Hematopoietic multipotent progenitor cell treated with erythropoietin and hydrocortisone succinate and interleukin-3 and kit ligand, for 6 days (in vitro differentiated cells): ENCODE results near the gene AFF2.
"Not testable (repeated sequence)": the region's sequence is repeated elsewhere in the genome, so short reads cannot be mapped to it uniquely, and the experiment has no call there.

Experiments
- DNase-seq: peaks from one replicate; pipeline ENCODE4 v3.0.0-alpha.2; 2015

The AFF2 gene

GRCh38 chrX:148871422-148872160 lies 371.2 kb downstream of the AFF2 start:
- DNase-seq, result no peak

- DNase-seq, result no peak
Measured at GRCh38 chrX:148872161-148872535, 371.7 kb downstream of the AFF2 start.

GRCh38 chrX:148872881-148873280 lies 372.5 kb downstream of the AFF2 start:
- DNase-seq, result no peak

- no peak for DNase-seq
Measured at GRCh38 chrX:148874636-148875246, 374.3 kb downstream of the AFF2 start.

GRCh38 chrX:148878371-148878770 lies 378.0 kb downstream of the AFF2 start:
- DNase-seq, result no peak

- DNase-seq, result no peak
Measured at GRCh38 chrX:148885203-148885602, 384.8 kb downstream of the AFF2 start.

- DNase-seq, result no peak
Measured at GRCh38 chrX:148893395-148893794, 393.0 kb downstream of the AFF2 start.

- no peak for DNase-seq
Measured at GRCh38 chrX:148902581-148902980, 402.2 kb downstream of the AFF2 start.

- no peak for DNase-seq
Measured at GRCh38 chrX:148903176-148903575, 402.8 kb downstream of the AFF2 start.

GRCh38 chrX:148904421-148905111 lies 404.1 kb downstream of the AFF2 start:
- DNase-seq, result no peak

- no peak for DNase-seq
Measured at GRCh38 chrX:148905400-148905799, 405.0 kb downstream of the AFF2 start.

- not testable (repeated sequence) for DNase-seq
Measured at GRCh38 chrX:148906628-148907027, 406.2 kb downstream of the AFF2 start.

GRCh38 chrX:148909758-148910157 lies 409.3 kb downstream of the AFF2 start:
- DNase-seq, result no peak

- DNase-seq, result no peak
Measured at GRCh38 chrX:148913971-148914370, 413.6 kb downstream of the AFF2 start.

- no peak for DNase-seq
Measured at GRCh38 chrX:148914783-148915182, 414.4 kb downstream of the AFF2 start.

- no peak for DNase-seq
Measured at GRCh38 chrX:148915474-148915873, 415.1 kb downstream of the AFF2 start.

GRCh38 chrX:148917441-148917840 lies 417.0 kb downstream of the AFF2 start:
- DNase-seq, result no peak

GRCh38 chrX:148923631-148924030 lies 423.2 kb downstream of the AFF2 start:
- DNase-seq, result no peak

- DNase-seq, result no peak
Measured at GRCh38 chrX:148926371-148926770, 426.0 kb downstream of the AFF2 start.

GRCh38 chrX:148928811-148929210 lies 428.4 kb downstream of the AFF2 start:
- no peak for DNase-seq

GRCh38 chrX:148929686-148930085 lies 429.3 kb downstream of the AFF2 start:
- DNase-seq, result no peak

- no peak for DNase-seq
Measured at GRCh38 chrX:148930206-148930729, 429.9 kb downstream of the AFF2 start.

- DNase-seq, result no peak
Measured at GRCh38 chrX:148933881-148934280, 433.5 kb downstream of the AFF2 start.

GRCh38 chrX:148938348-148938747 lies 437.9 kb downstream of the AFF2 start:
- DNase-seq, result no peak
